HG03378 (cell line): ENCODE results near the gene TRIO.
"Not testable (repeated sequence)": the region's sequence is repeated elsewhere in the genome, so short reads cannot be mapped to it uniquely, and the experiment has no call there.

Experiments
- ATAC-seq: cut with Tn5 transposase; IDR thresholded peaks from one replicate; pipeline ENCODE4 v1.9.1; 2021; ENCODE audit warnings: mild to moderate bottlenecking, moderate library complexity; ENCODE audit not compliant: unreplicated experiment

The TRIO gene

DNA sequence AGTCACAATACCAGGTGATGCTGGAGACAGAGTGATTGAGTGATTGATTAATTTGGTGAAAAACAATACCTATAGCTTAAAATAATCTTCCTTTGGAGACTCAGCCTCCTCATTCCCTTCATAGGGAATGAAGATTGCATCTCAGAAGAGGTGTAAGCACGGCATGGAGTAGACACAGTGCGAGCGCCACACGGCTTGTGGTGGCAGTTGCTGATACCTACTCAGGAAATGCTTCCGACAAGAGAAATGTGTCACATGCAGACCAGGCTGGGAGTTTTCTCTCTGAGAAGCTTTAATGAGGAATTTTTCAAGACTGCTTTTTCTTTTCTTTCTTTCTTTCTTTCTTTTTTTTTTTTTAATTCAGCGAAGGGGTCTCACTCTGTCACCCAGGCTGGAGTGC lies 226.6 kb downstream of the TRIO start:
- no peak for ATAC-seq

DNA sequence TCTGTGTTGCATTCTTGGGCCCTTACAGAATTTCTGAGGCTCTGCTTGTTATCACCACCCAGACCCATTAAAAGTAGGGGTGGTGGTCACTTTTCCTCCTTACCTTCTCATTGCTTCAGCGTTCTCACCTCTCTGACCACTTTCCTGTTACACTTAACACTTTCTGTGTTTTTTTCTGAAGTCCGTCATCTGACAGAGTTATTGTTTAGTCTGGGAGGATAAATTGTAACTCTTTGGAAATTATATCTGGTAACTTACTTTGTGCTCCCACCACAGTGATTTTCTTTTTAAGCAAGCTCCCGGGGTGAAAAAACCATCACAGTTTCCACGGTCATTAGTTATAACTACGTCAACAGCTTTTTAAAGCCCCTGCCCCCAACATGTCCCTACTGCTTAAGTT lies 227.2 kb downstream of the TRIO start:
- ATAC-seq = no peak

- ATAC-seq = no peak
Observed at GRCh38 chr5:14373685-14374084, 230.5 kb downstream of the TRIO start.

DNA sequence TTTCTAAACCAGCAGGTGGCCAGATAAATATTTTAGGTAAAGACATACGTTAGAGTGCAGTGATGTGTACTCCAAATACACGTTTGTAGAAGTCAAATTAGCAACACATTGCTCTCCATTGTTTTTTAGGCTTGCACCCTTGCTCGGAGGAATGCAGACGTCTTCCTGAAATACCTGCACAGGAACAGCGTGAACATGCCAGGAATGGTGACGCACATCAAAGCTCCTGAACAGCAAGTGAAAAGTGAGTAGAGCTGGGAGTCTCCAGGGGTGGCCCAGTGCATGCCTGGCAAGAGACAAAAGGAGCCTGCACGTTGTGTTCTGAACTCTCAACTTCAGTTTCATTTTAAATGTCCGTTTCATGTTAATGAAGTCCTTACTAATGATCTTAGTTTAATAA lies 231.0 kb downstream of the TRIO start:
- ATAC-seq = no peak

GRCh38 chr5:14376789-14377188 lies 233.6 kb downstream of the TRIO start:
- no peak for ATAC-seq

DNA sequence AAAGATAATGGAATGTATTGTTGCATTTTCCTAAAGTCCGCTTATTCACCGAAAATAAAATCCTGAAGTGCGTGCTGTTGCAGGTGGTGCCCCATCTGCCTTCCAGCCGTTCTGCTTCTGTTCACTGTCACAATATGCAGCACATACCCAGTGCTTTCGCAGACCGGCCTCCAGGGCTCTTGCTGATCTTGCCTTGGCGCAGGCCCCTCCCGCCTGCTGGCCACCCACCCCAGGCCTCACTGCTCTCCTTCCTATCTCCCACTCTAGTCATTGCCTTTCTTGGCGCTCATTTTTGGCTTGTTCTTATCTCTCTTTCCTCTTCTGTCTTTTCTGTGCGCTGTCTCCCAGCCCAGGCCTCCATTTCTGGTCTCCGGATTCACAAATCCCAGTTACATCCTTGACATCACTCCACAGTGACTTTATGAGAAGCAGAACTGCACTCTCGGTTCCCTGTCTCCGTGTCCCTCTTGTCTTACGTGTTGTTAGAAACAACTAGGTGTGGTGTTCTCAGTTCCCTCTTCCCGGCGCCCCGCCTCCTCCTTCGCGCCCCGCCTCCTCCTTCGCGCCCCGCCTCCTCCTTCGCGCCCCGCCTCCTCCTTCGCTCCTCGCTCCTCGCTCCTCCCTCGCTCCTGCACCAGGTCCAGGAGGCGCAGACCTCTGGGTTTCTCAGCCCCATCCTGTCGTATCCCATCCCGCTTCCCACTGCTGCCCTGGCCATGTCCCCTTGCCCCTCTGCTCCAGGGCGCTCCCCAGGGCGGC lies 236.8 kb downstream of the TRIO start:
- ATAC-seq = no peak

GRCh38 chr5:14380712-14381111 lies 237.6 kb downstream of the TRIO start:
- ATAC-seq = no peak

DNA sequence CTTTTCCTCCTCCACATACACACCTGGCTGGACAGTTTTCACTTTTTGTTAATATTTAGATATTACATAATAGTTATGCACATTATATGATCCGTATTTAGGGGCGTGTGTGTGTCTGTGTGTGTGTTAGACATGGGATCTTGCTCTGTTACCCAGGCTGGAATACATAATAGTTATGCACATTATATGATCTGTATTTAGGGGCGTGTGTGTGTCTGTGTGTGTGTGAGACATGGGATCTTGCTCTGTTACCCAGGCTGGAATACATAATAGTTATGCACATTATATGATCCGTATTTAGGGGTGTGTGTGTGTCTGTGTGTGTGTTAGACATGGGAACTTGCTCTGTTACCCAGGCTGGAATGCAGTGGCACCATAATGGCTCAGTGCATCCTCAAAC lies 239.5 kb downstream of the TRIO start:
- ATAC-seq = no peak

- ATAC-seq = no peak
Observed at GRCh38 chr5:14383923-14384322, 240.8 kb downstream of the TRIO start.

GRCh38 chr5:14385019-14385418 lies 241.9 kb downstream of the TRIO start:
- ATAC-seq = no peak

- no peak for ATAC-seq
Observed at GRCh38 chr5:14386884-14387624, 243.9 kb downstream of the TRIO start.

DNA sequence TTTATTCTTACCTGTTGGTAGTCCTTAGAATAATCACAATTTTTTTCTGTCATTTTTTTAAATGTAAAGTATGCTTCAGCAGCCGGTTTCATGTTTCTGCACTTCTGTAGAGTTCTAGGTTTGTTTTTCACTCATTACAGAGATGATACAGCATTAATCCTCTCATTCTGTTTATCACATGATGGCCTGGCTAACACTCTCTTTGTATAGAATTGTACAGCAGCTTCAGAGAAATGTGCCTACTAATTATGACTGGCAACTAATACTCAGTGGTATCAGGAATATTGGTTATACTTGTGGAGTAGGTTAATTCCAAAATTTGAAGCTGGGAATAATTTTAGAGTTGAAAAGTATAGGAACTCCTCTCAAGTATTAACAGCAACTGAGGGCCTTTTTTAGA lies 245.6 kb downstream of the TRIO start:
- no peak for ATAC-seq

DNA sequence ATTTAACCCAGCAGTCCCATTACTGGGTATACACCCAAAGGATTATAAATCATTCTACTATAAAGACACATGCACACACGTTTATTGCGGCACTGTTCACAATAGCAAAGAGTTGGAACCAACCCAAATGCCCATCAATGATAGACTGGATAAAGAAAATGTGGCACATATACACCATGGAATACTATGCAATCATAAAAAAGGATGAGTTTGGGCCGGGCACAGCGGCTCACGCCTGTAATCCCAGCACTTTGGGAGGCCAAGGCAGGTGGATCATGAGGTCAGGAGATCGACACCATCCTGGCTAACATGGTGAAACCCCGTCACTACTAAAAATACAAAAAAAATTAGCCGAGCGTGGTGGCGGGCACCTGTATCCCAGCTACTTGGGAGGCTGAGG lies 249.4 kb downstream of the TRIO start:
- ATAC-seq = not testable (repeated sequence)

DNA sequence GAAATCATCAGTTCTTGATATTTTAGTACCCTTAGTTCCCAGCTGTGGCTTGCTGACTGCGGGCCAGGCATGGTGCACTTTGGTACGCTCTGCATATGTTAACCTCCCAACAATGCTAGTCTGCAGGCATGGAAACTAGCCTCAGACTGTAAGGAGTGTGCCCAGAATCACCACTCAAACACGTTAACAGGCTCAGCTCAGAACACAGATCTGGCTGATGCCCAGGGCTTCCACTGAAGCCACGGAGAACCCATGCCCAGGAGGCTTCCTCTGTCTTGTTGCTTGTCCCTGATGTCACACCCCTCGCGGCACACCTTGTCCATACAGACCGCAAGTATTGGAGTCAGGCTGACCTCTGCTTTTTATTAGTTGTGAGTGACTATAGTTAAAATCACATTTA lies 251.2 kb downstream of the TRIO start:
- no peak for ATAC-seq

- no peak for ATAC-seq
Observed at GRCh38 chr5:14395411-14395810, 252.3 kb downstream of the TRIO start.

DNA sequence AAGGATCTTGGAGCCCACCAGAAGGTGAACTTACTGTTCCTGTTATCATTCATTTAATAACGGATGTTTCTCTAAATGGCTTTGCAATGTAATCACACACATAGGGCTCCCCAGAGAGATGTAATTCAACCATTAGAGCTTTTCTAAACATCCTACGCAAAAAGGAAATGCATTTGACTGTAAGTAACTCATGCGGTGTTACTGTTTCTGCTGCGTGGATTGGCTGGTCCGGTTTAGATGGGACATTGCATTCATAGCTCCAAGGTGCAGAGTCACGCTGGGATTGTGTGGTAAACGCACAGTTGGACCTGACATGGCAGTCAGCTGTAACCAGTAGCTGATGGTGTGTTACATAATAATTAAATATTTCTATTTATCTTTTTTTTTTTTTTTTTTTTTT lies 252.9 kb downstream of the TRIO start:
- no peak for ATAC-seq

GRCh38 chr5:14396737-14397136 lies 253.6 kb downstream of the TRIO start:
- no peak for ATAC-seq

DNA sequence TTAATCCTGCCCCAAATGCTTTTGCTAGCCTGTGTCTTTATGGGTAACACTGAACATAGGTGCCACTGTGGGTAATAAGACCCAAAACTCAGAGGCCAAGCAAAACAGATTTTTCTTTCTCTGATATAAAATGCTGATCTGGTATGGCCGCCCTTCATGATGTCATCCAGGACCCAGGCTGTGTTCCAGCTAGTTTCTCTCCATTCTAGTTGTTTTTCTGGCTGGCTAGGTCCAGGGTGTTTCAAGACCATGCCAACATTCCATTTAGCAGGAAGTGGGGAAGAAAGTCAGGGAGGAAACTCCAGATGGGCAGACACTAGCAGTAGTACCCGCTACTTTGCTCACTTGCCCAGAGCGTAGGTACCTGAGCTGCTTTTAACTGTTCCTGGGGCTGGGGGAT lies 254.6 kb downstream of the TRIO start:
- no peak for ATAC-seq

DNA sequence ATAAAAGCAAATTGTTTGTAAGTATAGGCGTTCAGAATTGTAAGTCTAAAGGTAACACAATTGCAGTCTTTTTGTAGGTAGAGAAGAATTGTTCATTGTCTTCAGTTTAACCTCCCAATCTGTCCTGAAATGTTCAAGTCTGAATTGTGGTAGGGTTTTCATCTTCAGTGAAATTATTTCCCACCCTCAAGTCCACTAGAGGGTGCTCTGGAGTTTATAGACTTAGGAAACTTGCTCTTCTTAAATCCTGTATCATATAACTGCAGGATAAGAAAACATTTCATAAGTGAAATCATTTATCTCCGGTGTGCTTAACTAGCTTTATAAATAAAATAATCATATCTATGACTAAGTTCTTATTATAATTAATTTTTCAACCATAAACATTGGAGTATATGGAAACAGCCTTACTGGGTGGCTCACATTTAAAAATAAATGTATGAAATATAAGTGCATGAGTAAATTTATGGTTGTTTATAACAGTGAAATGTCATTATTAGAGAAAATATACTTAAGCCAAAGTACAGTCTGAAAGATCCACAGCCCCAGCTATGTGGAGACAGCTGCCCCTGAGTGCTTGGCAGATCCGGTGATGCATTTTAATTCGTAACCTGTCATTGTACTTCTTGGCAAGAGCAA lies 256.0 kb downstream of the TRIO start:
- no peak for ATAC-seq

GRCh38 chr5:14400085-14400484 lies 256.9 kb downstream of the TRIO start:
- no peak for ATAC-seq

DNA sequence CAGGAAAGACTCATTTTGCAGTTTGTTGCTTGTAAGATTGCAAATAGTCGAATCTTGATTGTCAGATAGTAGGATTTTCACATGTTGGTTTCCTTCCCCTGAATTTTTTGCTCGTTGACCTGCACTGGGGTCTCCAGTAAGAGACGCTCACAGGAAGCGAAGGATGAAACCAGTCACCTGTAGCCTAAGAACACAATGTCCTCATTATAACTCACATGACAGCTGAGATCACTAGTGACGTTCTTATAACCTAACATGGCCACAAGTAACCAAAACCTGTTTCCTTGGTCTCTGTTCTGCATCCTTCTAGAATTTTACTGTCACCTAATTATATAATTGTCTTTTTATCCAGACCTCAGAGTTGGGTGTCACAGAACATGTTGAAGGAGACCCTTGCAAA lies 257.5 kb downstream of the TRIO start:
- ATAC-seq = no peak

DNA sequence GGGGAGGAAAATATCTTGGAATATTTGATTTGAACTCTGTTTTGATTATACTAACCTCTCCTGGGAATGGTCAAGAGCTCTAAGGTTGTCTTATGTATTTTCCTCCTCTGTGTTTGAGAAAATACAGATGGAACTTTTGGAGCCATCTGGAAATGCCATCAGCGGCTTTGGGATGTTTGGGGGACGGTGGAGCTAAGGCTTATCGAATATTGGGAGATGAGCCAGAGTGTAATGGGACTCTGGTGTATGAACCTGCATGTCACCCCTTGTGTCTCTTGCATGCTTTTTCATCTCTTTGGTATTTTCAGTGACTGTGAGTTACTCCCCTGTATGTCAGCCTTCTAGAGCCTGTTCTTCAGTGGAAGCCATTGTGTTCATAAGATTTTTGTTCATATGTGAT lies 258.5 kb downstream of the TRIO start:
- no peak for ATAC-seq
